Ishikawa (cell line): Measurements from ENCODE around the gene ATXN3L.

Experiments
- CEBPB ChIP-seq: IDR thresholded peaks from 2 replicates; pipeline ENCODE4 v1.6.1; 2012
- CREB1 ChIP-seq: IDR thresholded peaks from 2 replicates; pipeline ENCODE4 v1.6.1; 2012; ENCODE audit warnings: low read depth
- EGR1 ChIP-seq: IDR thresholded peaks from 2 replicates; pipeline ENCODE4 v1.6.1; 2012
- EP300 ChIP-seq: IDR thresholded peaks from 2 replicates; pipeline ENCODE4 v1.6.1; 2012; ENCODE audit warnings: borderline replicate concordance
- FOXM1 ChIP-seq: IDR thresholded peaks from 2 replicates; pipeline ENCODE4 v1.6.1; 2012; ENCODE audit warnings: low read depth, borderline replicate concordance
- NFIC ChIP-seq: IDR thresholded peaks from 2 replicates; pipeline ENCODE4 v1.6.1; 2012
- RAD21 ChIP-seq: IDR thresholded peaks from 2 replicates; pipeline ENCODE4 v1.6.1; 2012; ENCODE audit warnings: low read depth
- TAF1 ChIP-seq: IDR thresholded peaks from 2 replicates; pipeline ENCODE4 v1.6.1; 2012; ENCODE audit warnings: low read depth, mild to moderate bottlenecking
- TCF12 ChIP-seq: IDR thresholded peaks from 2 replicates; pipeline ENCODE4 v1.6.1; 2012; ENCODE audit warnings: low read depth
- TEAD4 ChIP-seq: IDR thresholded peaks from 2 replicates; pipeline ENCODE4 v1.6.1; 2012
- YY1 ChIP-seq: IDR thresholded peaks from 2 replicates; pipeline ENCODE4 v1.6.1; 2012; ENCODE audit warnings: low read depth
- ZBTB7A ChIP-seq: IDR thresholded peaks from 2 replicates; pipeline ENCODE4 v1.6.1; 2012; ENCODE audit warnings: low read depth
- TF ChIP-seq, protein P1 (sequence below): IDR thresholded peaks from 2 replicates; pipeline ENCODE4 v1.6.1; 2012
- TF ChIP-seq, protein P2 (sequence below): IDR thresholded peaks from 2 replicates; pipeline ENCODE4 v1.6.1; 2012; ENCODE audit warnings: low read depth, mild to moderate bottlenecking
- TF ChIP-seq, protein P3 (sequence below): IDR thresholded peaks from 2 replicates; pipeline ENCODE4 v1.6.1; 2012

Gene ATXN3L

DNA sequence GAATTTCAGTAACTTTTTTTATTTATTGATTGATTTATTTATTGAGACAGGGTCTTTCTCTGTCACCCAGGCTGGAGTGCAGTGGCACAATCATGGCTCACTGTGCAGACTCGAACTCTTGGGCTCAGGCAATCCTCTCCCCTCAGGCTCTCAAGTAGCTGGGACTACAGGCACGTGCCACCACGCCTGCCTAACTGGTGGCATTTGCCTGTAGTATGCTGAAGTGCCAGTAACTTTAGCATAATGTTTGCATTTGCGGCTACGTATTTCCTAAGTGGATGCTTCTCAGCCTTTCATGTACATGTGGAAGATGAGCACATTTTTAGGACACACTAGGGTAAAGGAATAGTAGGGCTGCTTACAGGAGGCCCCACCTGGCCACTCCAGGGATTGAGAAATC lies 45.3 kb upstream of the ATXN3L start:
- TF ChIP-seq CEBPB (no peak), CREB1 (no peak), EP300 (no peak), TCF12 (no peak), FOXM1 (no peak), TAF1 (no peak), ZBTB7A (no peak), NFIC (no peak), EGR1 (no peak), YY1 (no peak), RAD21 (no peak), TEAD4 (no peak)
- TF ChIP-seq, protein P1, sequence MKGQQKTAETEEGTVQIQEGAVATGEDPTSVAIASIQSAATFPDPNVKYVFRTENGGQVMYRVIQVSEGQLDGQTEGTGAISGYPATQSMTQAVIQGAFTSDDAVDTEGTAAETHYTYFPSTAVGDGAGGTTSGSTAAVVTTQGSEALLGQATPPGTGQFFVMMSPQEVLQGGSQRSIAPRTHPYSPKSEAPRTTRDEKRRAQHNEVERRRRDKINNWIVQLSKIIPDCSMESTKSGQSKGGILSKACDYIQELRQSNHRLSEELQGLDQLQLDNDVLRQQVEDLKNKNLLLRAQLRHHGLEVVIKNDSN, result no peak
- TF ChIP-seq, protein P2, sequence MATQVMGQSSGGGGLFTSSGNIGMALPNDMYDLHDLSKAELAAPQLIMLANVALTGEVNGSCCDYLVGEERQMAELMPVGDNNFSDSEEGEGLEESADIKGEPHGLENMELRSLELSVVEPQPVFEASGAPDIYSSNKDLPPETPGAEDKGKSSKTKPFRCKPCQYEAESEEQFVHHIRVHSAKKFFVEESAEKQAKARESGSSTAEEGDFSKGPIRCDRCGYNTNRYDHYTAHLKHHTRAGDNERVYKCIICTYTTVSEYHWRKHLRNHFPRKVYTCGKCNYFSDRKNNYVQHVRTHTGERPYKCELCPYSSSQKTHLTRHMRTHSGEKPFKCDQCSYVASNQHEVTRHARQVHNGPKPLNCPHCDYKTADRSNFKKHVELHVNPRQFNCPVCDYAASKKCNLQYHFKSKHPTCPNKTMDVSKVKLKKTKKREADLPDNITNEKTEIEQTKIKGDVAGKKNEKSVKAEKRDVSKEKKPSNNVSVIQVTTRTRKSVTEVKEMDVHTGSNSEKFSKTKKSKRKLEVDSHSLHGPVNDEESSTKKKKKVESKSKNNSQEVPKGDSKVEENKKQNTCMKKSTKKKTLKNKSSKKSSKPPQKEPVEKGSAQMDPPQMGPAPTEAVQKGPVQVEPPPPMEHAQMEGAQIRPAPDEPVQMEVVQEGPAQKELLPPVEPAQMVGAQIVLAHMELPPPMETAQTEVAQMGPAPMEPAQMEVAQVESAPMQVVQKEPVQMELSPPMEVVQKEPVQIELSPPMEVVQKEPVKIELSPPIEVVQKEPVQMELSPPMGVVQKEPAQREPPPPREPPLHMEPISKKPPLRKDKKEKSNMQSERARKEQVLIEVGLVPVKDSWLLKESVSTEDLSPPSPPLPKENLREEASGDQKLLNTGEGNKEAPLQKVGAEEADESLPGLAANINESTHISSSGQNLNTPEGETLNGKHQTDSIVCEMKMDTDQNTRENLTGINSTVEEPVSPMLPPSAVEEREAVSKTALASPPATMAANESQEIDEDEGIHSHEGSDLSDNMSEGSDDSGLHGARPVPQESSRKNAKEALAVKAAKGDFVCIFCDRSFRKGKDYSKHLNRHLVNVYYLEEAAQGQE, result no peak
- TF ChIP-seq, protein P3, sequence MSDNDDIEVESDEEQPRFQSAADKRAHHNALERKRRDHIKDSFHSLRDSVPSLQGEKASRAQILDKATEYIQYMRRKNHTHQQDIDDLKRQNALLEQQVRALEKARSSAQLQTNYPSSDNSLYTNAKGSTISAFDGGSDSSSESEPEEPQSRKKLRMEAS, result no peak

DNA sequence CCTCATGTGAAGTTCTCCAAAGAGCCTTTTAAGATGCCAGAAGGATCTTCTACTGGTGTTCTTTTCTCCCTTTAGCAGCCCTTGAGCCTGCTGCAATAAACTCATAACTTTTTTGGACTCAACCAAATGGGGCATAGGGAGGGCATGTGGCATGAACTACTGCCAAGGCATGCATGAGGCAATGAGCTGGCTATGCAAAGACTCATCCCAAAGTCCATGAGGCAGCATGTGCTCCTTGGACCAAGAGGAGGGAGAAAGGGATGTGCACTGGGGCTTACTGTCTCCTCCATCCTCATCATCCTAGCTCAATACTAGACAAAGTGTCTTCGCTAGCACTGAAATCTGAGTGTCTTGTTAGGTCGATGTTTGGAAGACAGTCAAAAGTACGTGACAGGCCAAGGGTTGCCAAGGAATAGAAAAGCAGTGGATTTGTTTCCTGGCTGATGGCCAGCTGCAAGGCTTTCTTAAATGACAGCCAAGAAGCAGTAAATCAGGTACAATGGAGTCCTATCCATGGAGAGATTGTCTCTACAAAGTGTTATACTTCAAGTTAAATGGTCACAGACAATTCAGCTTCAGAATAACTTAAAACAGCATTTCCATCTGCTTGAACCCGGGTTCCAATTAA lies 44.5 kb upstream of the ATXN3L start:
- TF ChIP-seq, protein P1, result no peak
- TF ChIP-seq TEAD4 (no peak), EGR1 (no peak), TCF12 (no peak), TAF1 (no peak), ZBTB7A (no peak), NFIC (no peak), CREB1 (no peak), YY1 (no peak)
- TF ChIP-seq, protein P2, result no peak
- TF ChIP-seq, protein P3, result no peak

DNA sequence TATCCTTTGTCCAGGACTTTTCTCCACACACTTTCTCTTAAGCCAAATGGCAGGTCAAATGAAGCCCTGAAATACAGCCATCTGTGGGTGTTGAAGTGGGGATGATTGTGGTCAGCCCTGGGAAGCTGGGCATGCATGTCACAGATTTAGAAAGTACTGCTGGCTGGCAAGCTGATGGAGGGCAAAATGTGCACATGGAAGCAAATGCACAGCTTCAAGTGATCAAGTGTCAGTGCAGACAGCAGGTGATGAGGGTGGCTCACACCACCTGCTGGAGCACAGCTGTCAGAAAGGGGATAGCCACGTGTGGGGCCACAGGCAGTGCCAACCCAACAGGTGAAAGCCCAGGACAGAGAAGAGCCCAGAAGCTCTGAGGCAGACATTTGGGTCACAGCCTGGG lies 40.3 kb upstream of the ATXN3L start:
- TF ChIP-seq TCF12 (no peak), TAF1 (no peak), NFIC (no peak), TEAD4 (no peak), EP300 (no peak), CREB1 (no peak), FOXM1 (no peak), EGR1 (no peak), ZBTB7A (no peak), YY1 (no peak), RAD21 (no peak), CEBPB (no peak)
- TF ChIP-seq, protein P2, result no peak
- TF ChIP-seq, protein P3, result no peak
- TF ChIP-seq, protein P1, result no peak

DNA sequence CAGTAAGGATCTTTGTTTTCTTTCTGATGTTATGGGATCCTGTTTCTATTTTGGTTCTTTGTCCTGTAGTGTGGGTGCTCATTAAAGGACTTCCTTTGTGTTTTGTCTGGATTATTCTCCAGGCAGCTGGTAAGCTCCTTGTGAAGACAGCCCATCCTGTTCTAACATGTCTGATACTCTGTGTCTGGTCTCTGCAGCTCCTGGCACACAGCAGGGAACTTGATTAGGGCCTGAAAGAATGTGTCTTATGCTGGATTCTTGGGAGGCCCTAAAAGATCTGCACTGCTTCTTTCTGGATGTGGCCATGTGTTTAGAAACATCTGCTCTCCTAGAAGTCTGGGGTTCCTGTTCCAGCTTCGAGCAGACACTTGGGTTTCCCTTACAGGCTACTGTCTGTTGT lies 38.1 kb upstream of the ATXN3L start:
- TF ChIP-seq TCF12, result no peak
- TF ChIP-seq TEAD4, result no peak
- TF ChIP-seq, protein P2, result no peak
- TF ChIP-seq CREB1, result no peak
- TF ChIP-seq ZBTB7A, result no peak
- TF ChIP-seq FOXM1, result no peak
- TF ChIP-seq EP300, result no peak
- TF ChIP-seq, protein P3, result no peak
- no peak for TF ChIP-seq CEBPB
- no peak for TF ChIP-seq EGR1
- TF ChIP-seq RAD21, result no peak
- no peak for TF ChIP-seq TAF1
- TF ChIP-seq YY1, result no peak
- TF ChIP-seq, protein P1, result no peak
- TF ChIP-seq NFIC, result no peak
